Measurements from ENCODE around the gene RAB37. TPM values are rescaled to one million over a fixed set of nuclear protein-coding genes. Genes with fewer than 3 reads are reported as not detected.

Gene RAB37
- total and polyA plus RNA-seq, 2 donors (not counting 1 experiment from before 2014, with no cell fraction given), result 67.6 to 76.8 TPM

GRCh38 chr17:74754832-74755231 lies 17.8 kb downstream of the RAB37 start:
- no peak for TF ChIP-seq EZH2 (IDR thresholded peaks at IDR 0.05; ENCODE audit: borderline replicate concordance, insufficient read depth, low read depth, low read length, poor library complexity, severe bottlenecking)
- TF ChIP-seq CTCF (IDR thresholded peaks at IDR 0.05), result no peak
- WGBS (ENCODE audit: insufficient coverage), result 100% methylated on average over 3 of the region's 3 CpGs
- Histone ChIP-seq H4K20me1 (ENCODE audit: control insufficient read depth, insufficient read depth, low read length, poor library complexity, severe bottlenecking) (peaks cover 92% of the 10 kb centered on the region), H3K27me3 (replicated peaks in 1 of 4; ENCODE audit: control extremely low read depth in 1 of 4, control insufficient read depth in 3 of 4, insufficient read depth in 4 of 4, low read length in 3 of 4) (no peaks in the 10 kb centered on the region), H3K9ac (ENCODE audit: low read length) (no peak overlapping the region), H2AFZ (ENCODE audit: insufficient read depth, low read depth, low read length, poor library complexity, severe bottlenecking) (no peak overlapping the region), H3K4me2 (replicated peaks; ENCODE audit: low read depth, low read length, poor library complexity, severe bottlenecking) (no peak overlapping the region), H3K4me3 (ENCODE audit: control extremely low read depth in 1 of 5, extremely low read depth in 1 of 5, insufficient read depth in 1 of 5, low read depth in 2 of 5, low read length in 4 of 5) (no peak overlapping the region), H3K27ac (ENCODE audit: low read length in 2 of 2) (no peak overlapping the region), H3K9me3 (ENCODE audit: control extremely low read depth in 1 of 3, control insufficient read depth in 2 of 3, insufficient read depth in 1 of 3, low read length in 2 of 3) (no peaks in the 10 kb centered on the region), H3K79me2 (ENCODE audit: control insufficient read depth, insufficient read depth, low read length) (peaks cover 97% of the 10 kb centered on the region), H3K36me3 (replicated peaks in 1 of 2; ENCODE audit: control extremely low read depth in 1 of 2, control insufficient read depth in 1 of 2, extremely low read depth in 1 of 2, insufficient read depth in 2 of 2, low read length in 1 of 2) (peaks cover 0 to 7% of the 10 kb centered on the region in 2 experiments), H3K4me1 (ENCODE audit: control insufficient read depth in 2 of 2, insufficient read depth in 2 of 2, low read length in 2 of 2) (peaks cover 59 to 68% of the 10 kb centered on the region in 2 donors)
- no peaks in the 10 kb centered on the region for H3K27me3 Mint-ChIP-seq
- H3K4me3 Mint-ChIP-seq, result no peak overlapping the region
- no peak for ATAC-seq (ENCODE audit: low read depth)
- no peak for DNase-seq
- H3K4me1 Mint-ChIP-seq, result peaks cover 85% of the 10 kb centered on the region
- ChIA-PET POLR2A (no interaction called here), CTCF (interaction anchor here (1.2 to 7.7 kb wide), 6 partner anchors 10 to 97 kb away, joined by 3 to 57 read pairs (median 9); no protein-coding TSS in a partner anchor)
- no peaks in the 10 kb centered on the region for H3K9me3 Mint-ChIP-seq (ENCODE audit: insufficient read depth)
- no peak overlapping the region for H3K27ac Mint-ChIP-seq
- intact Hi-C loops (cut with micrococcal nuclease), result no loop called here

DNA sequence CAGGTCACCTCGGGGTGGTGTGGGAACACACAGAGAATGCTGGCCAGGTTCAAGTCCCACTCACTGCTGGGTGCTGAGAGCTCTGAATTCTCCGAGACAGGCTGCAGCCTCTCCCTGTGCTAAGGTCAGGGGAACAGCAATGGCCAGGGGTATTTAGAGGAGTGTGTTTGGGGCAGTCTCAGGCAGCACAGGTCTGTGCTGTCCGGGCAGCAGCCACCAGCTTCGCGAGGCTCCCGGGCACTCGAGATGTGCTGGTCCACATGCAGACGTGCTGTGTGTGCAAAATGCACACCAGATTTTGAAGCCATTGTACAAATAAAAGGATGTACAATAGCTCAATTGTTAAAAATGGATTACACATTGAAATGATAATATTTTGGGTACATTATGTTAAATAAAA lies 18.5 kb downstream of the RAB37 start:
- intact Hi-C loops (cut with micrococcal nuclease), result no loop called here
- H3K79me2 ChIP-seq (ENCODE audit: control insufficient read depth, insufficient read depth, low read length), result peaks cover 97% of the 10 kb centered on the region
- no peak overlapping the region for H3K9ac ChIP-seq (ENCODE audit: low read length)
- peaks cover 56 to 68% of the 10 kb centered on the region in 2 donors for H3K4me1 ChIP-seq (ENCODE audit: control insufficient read depth in 2 of 2, insufficient read depth in 2 of 2, low read length in 2 of 2)
- no peak overlapping the region for H3K27ac Mint-ChIP-seq
- DNase-seq (no peak), ATAC-seq (ENCODE audit: low read depth) (no peak)
- H3K4me3 Mint-ChIP-seq, result no peak overlapping the region
- WGBS (ENCODE audit: insufficient coverage), result 92% methylated on average over 2 of the region's 8 CpGs
- CTCF ChIA-PET, result interaction anchor here (1.2 to 7.7 kb wide), 6 partner anchors 10 to 98 kb away, joined by 3 to 57 read pairs (median 8); partner anchors contain the start of gene RAB37
- H3K27me3 Mint-ChIP-seq, result no peaks in the 10 kb centered on the region
- peaks cover 80% of the 10 kb centered on the region for H3K4me1 Mint-ChIP-seq
- H2AFZ ChIP-seq (ENCODE audit: insufficient read depth, low read depth, low read length, poor library complexity, severe bottlenecking), result no peak overlapping the region
- no peaks in the 10 kb centered on the region for H3K9me3 ChIP-seq (ENCODE audit: control extremely low read depth in 1 of 3, control insufficient read depth in 2 of 3, insufficient read depth in 1 of 3, low read length in 2 of 3)
- POLR2A ChIA-PET, result no interaction called here
- no peak overlapping the region for H3K4me3 ChIP-seq (ENCODE audit: control extremely low read depth in 1 of 5, extremely low read depth in 1 of 5, insufficient read depth in 1 of 5, low read depth in 2 of 5, low read length in 4 of 5)
- H3K27me3 ChIP-seq (replicated peaks in 1 of 4; ENCODE audit: control extremely low read depth in 1 of 4, control insufficient read depth in 3 of 4, insufficient read depth in 4 of 4, low read length in 3 of 4), result no peaks in the 10 kb centered on the region
- H3K36me3 ChIP-seq (replicated peaks in 1 of 2; ENCODE audit: control extremely low read depth in 1 of 2, control insufficient read depth in 1 of 2, extremely low read depth in 1 of 2, insufficient read depth in 2 of 2, low read length in 1 of 2), result peaks cover 0 to 7% of the 10 kb centered on the region in 2 experiments
- peaks cover 92% of the 10 kb centered on the region for H4K20me1 ChIP-seq (ENCODE audit: control insufficient read depth, insufficient read depth, low read length, poor library complexity, severe bottlenecking)
- H3K9me3 Mint-ChIP-seq (ENCODE audit: insufficient read depth), result no peaks in the 10 kb centered on the region
- TF ChIP-seq CTCF (IDR thresholded peaks at IDR 0.05), result no peak
- no peak for TF ChIP-seq EZH2 (IDR thresholded peaks at IDR 0.05; ENCODE audit: borderline replicate concordance, insufficient read depth, low read depth, low read length, poor library complexity, severe bottlenecking)
- no peak overlapping the region for H3K4me2 ChIP-seq (replicated peaks; ENCODE audit: low read depth, low read length, poor library complexity, severe bottlenecking)
- H3K27ac ChIP-seq (ENCODE audit: low read length in 2 of 2), result no peak overlapping the region
